T-helper 17 cell (primary cell): Measurements from ENCODE around the gene PPM1E. TPM values are rescaled to one million over a fixed set of nuclear protein-coding genes. Genes with fewer than 3 reads are reported as not detected.
A peak's percentile ranks its signal among the peaks of the same experiment; 100 is the strongest.
"Not testable (repeated sequence)": the region's sequence is repeated elsewhere in the genome, so short reads cannot be mapped to it uniquely, and the experiment has no call there.

Experiments
- ATAC-seq: fragments of 150-1000 bp; cut with Tn5 transposase; 2 replicates; pipeline ENCODE4 v1.10.0; 2021; ENCODE audit warnings: mild to moderate bottlenecking, moderate library complexity
- DNase-seq, 3 donors: peaks; one replicate each; pipeline versions ENCODE4 v3.0.0 to v3.0.0-alpha.2; 2020 to 2021
- H3K9me3 ChIP-seq: one replicate; pipeline ENCODE4 v1.7.0; 2013; ENCODE audit warnings: low read length, mild to moderate bottlenecking; ENCODE audit not compliant: control insufficient read depth, poor library complexity, severe bottlenecking
- H3K27ac Mint-ChIP-seq: one replicate; pipeline ENCODE4 v1.8.0; 2022; ENCODE audit warnings: mild to moderate bottlenecking, moderate library complexity, mixed read lengths
- H3K27me3 Mint-ChIP-seq: one replicate; pipeline ENCODE4 v1.8.0; 2022; ENCODE audit warnings: mixed read lengths
- H3K36me3 Mint-ChIP-seq: one replicate; pipeline ENCODE4 v1.8.0; 2022; ENCODE audit warnings: low read depth, mixed read lengths
- H3K4me1 Mint-ChIP-seq: one replicate; pipeline ENCODE4 v1.8.0; 2022; ENCODE audit warnings: mild to moderate bottlenecking, mixed read lengths
- H3K4me3 Mint-ChIP-seq: one replicate; pipeline ENCODE4 v1.8.0; 2022; ENCODE audit warnings: mild to moderate bottlenecking, moderate library complexity, mixed read lengths
- total RNA-seq, 4 donors: library from RNA in 2 of 4; stranded (reverse) in 2 of 4; gene quantifications; one replicate each; pipeline ENCODE4 v1.2.3 and lab custom pipeline; 2022 to 2026

The PPM1E gene
- total RNA-seq, 2 donors from 2014 or later, result not detected

GRCh38 chr17:58755269-58755576 lies 431 bp upstream of the PPM1E start:
- Mint-ChIP-seq H3K4me3 (peak overlapping the region; percentile 99), H3K27ac (no peak overlapping the region), H3K27me3 (peaks cover 51% of the 10 kb centered on the region), H3K36me3 (peaks cover 6% of the 10 kb centered on the region), H3K4me1 (peaks cover 8% of the 10 kb centered on the region)
- H3K9me3 ChIP-seq, result no peaks in the 10 kb centered on the region
- no peak for DNase-seq
- ATAC-seq, result no peak

- Mint-ChIP-seq H3K4me3 (peak overlapping the region; percentile 99), H3K4me1 (peaks cover 8% of the 10 kb centered on the region), H3K36me3 (peaks cover 10% of the 10 kb centered on the region), H3K27ac (peak overlapping the region; percentile 69), H3K27me3 (peaks cover 57% of the 10 kb centered on the region)
- ATAC-seq (peak; percentile 32), DNase-seq (peak in 1 of 3 donors; percentile 12)
- no peaks in the 10 kb centered on the region for H3K9me3 ChIP-seq
These were observed 850 bp downstream of the PPM1E start for GRCh38 chr17:58756246-58757161.

GRCh38 chr17:58757162-58757613 lies 1.5 kb downstream of the PPM1E start:
- peak overlapping the region; percentile 69 for H3K27ac Mint-ChIP-seq
- H3K9me3 ChIP-seq, result no peaks in the 10 kb centered on the region
- ATAC-seq (no peak), DNase-seq (no peak)
- H3K27me3 Mint-ChIP-seq, result peaks cover 60% of the 10 kb centered on the region
- peaks cover 8% of the 10 kb centered on the region for H3K4me1 Mint-ChIP-seq
- peak overlapping the region; percentile 99 for H3K4me3 Mint-ChIP-seq
- peaks cover 10% of the 10 kb centered on the region for H3K36me3 Mint-ChIP-seq

GRCh38 chr17:58758890-58759289 lies 3.2 kb downstream of the PPM1E start:
- Mint-ChIP-seq H3K27me3 (peaks cover 65% of the 10 kb centered on the region), H3K4me1 (peaks cover 8% of the 10 kb centered on the region), H3K36me3 (peaks cover 10% of the 10 kb centered on the region), H3K27ac (no peak overlapping the region), H3K4me3 (no peak overlapping the region)
- ATAC-seq, result no peak
- no peak for DNase-seq
- no peaks in the 10 kb centered on the region for H3K9me3 ChIP-seq

GRCh38 chr17:58759522-58759921 lies 3.9 kb downstream of the PPM1E start:
- ATAC-seq, result no peak
- no peaks in the 10 kb centered on the region for H3K9me3 ChIP-seq
- Mint-ChIP-seq H3K4me3 (no peak overlapping the region), H3K36me3 (peaks cover 10% of the 10 kb centered on the region), H3K4me1 (peaks cover 8% of the 10 kb centered on the region), H3K27ac (no peak overlapping the region), H3K27me3 (peaks cover 65% of the 10 kb centered on the region)
- no peak for DNase-seq

GRCh38 chr17:58760248-58760647 lies 4.6 kb downstream of the PPM1E start:
- peaks cover 65% of the 10 kb centered on the region for H3K27me3 Mint-ChIP-seq
- no peak overlapping the region for H3K4me3 Mint-ChIP-seq
- peaks cover 6% of the 10 kb centered on the region for H3K4me1 Mint-ChIP-seq
- ATAC-seq, result no peak
- DNase-seq, result no peak
- no peaks in the 10 kb centered on the region for H3K9me3 ChIP-seq
- H3K36me3 Mint-ChIP-seq, result peaks cover 10% of the 10 kb centered on the region
- no peak overlapping the region for H3K27ac Mint-ChIP-seq

- peaks cover 53% of the 10 kb centered on the region for H3K27me3 Mint-ChIP-seq
- ATAC-seq (no peak), DNase-seq (no peak)
- no peak overlapping the region for H3K4me3 Mint-ChIP-seq
- no peak overlapping the region for H3K27ac Mint-ChIP-seq
- H3K4me1 Mint-ChIP-seq, result no peaks in the 10 kb centered on the region
- H3K9me3 ChIP-seq, result no peaks in the 10 kb centered on the region
- H3K36me3 Mint-ChIP-seq, result peaks cover 6% of the 10 kb centered on the region
These were observed 7.6 kb downstream of the PPM1E start for GRCh38 chr17:58763263-58763662.

GRCh38 chr17:58764373-58764772 lies 8.7 kb downstream of the PPM1E start:
- Mint-ChIP-seq H3K4me1 (no peaks in the 10 kb centered on the region), H3K4me3 (no peak overlapping the region), H3K27me3 (peaks cover 47% of the 10 kb centered on the region), H3K36me3 (peaks cover 6% of the 10 kb centered on the region), H3K27ac (no peak overlapping the region)
- DNase-seq, result no peak
- no peaks in the 10 kb centered on the region for H3K9me3 ChIP-seq
- ATAC-seq, result no peak

- ATAC-seq, H3K9me3 ChIP-seq, H3K4me1 Mint-ChIP-seq: not testable (repeated sequence)
These were observed 22.8 kb downstream of the PPM1E start for GRCh38 chr17:58778482-58778881.

GRCh38 chr17:58779446-58779845 lies 23.8 kb downstream of the PPM1E start:
- H3K36me3 Mint-ChIP-seq, result no peaks in the 10 kb centered on the region
- ATAC-seq (no peak), DNase-seq (no peak)
- no peak overlapping the region for H3K4me3 Mint-ChIP-seq
- H3K4me1 Mint-ChIP-seq, result no peaks in the 10 kb centered on the region
- H3K27me3 Mint-ChIP-seq, result no peaks in the 10 kb centered on the region
- no peak overlapping the region for H3K27ac Mint-ChIP-seq
- H3K9me3 ChIP-seq, result no peaks in the 10 kb centered on the region

More at GRCh38 chr17:58778482-58778881, 22.8 kb downstream of the PPM1E start:
- H3K27ac Mint-ChIP-seq, DNase-seq, H3K27me3 Mint-ChIP-seq, H3K36me3 Mint-ChIP-seq, H3K4me3 Mint-ChIP-seq: not testable (repeated sequence)

- Mint-ChIP-seq H3K27ac (no peak overlapping the region), H3K36me3 (no peaks in the 10 kb centered on the region), H3K27me3 (peaks cover 5% of the 10 kb centered on the region), H3K4me3 (no peak overlapping the region), H3K4me1 (no peaks in the 10 kb centered on the region)
- DNase-seq (no peak), ATAC-seq (no peak)
- no peaks in the 10 kb centered on the region for H3K9me3 ChIP-seq
These were observed 27.7 kb downstream of the PPM1E start for GRCh38 chr17:58783380-58783779.

- Mint-ChIP-seq H3K4me1 (peaks cover 5% of the 10 kb centered on the region), H3K27me3 (peaks cover 12% of the 10 kb centered on the region), H3K36me3 (no peaks in the 10 kb centered on the region), H3K4me3 (no peak overlapping the region), H3K27ac (no peak overlapping the region)
- DNase-seq (no peak), ATAC-seq (no peak)
- H3K9me3 ChIP-seq, result no peaks in the 10 kb centered on the region
These were observed 29.4 kb downstream of the PPM1E start for GRCh38 chr17:58785097-58785496.

GRCh38 chr17:58786586-58787295 lies 31.1 kb downstream of the PPM1E start:
- Mint-ChIP-seq H3K4me1 (peaks cover 5% of the 10 kb centered on the region), H3K27me3 (peaks cover 12% of the 10 kb centered on the region), H3K27ac (no peak overlapping the region), H3K36me3 (no peaks in the 10 kb centered on the region), H3K4me3 (no peak overlapping the region)
- ATAC-seq, result no peak
- H3K9me3 ChIP-seq, result no peaks in the 10 kb centered on the region
- no peak for DNase-seq
